GM23248 (cell line): ENCODE results near the gene CLDN14.

Experiments
- EZH2 ChIP-seq: fragments of 200-600 bp; sonication (generic); IDR thresholded peaks from 2 replicates; pipeline ENCODE4 v1.6.1; 2018; ENCODE audit warnings: antibody characterized with exemption, mild to moderate bottlenecking; ENCODE audit not compliant: insufficient read depth, poor library complexity, severe bottlenecking
- EZH2phosphoT487 ChIP-seq: fragments of 200-600 bp; sonication (generic); IDR thresholded peaks from 2 replicates; pipeline ENCODE4 v1.6.1; 2018; ENCODE audit warnings: antibody characterized with exemption, moderate library complexity, mild to moderate bottlenecking, low read depth; ENCODE audit not compliant: insufficient read depth

DNA sequence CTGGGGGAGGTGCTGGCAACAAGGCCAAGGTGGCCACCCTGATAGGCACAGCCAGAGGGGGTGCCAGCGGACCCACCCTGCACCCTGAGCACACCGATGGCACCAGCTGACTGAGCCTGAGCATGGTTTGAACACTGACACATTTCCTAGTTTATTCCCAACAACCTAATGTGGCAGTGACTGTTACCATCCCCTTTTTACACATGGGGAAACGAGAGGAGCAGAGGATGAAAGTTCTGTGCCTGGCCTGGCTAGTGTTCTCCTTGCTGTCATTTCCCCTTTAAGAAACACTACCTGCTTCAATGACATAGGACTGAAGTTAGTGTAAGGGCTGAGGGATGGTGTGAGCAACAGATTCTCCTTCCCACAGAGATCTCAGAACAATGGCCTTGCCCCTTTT is 15.3 kb downstream of the CLDN14 start:
- TF ChIP-seq EZH2, result no peak
- no peak for TF ChIP-seq EZH2phosphoT487
